Liver (tissue), 9 donors: ENCODE data around the gene NDUFV2. TPM values are rescaled to one million over a fixed set of nuclear protein-coding genes. Genes with fewer than 3 reads are reported as not detected.

ENCODE experiments used
- DNase-seq: peaks from one replicate; pipeline ENCODE4 v3.0.0-alpha.2; 2017; ENCODE audit warnings: low spot score
- H3K27ac ChIP-seq, 2 donors: one replicate each; pipeline ENCODE4 v1.7.0; 2013; ENCODE audit warnings: inconsistent platforms in 2 of 2, low read length in 2 of 2, control low read depth in 1 of 2, low read depth in 1 of 2, mild to moderate bottlenecking in 1 of 2
- H3K27me3 ChIP-seq, 4 donors: one replicate each; pipeline versions ENCODE4 v1.6.1 to v1.7.0; 2013; ENCODE audit warnings: low read length in 3 of 4, inconsistent platforms in 1 of 4, mild to moderate bottlenecking in 1 of 4, moderate library complexity in 1 of 4; ENCODE audit not compliant: control insufficient read depth in 4 of 4, insufficient read depth in 4 of 4
- H3K36me3 ChIP-seq, 4 donors: one replicate each; pipeline versions ENCODE4 v1.6.1 to v1.7.0; 2013; ENCODE audit warnings: low read length in 3 of 4, mild to moderate bottlenecking in 3 of 4, low read depth in 1 of 4, moderate library complexity in 1 of 4; ENCODE audit not compliant: control insufficient read depth in 4 of 4, insufficient read depth in 3 of 4
- H3K4me1 ChIP-seq, 4 donors: one replicate each; pipeline versions ENCODE4 v1.6.1 to v1.7.0; 2013; ENCODE audit warnings: low read length in 3 of 4, mild to moderate bottlenecking in 3 of 4, moderate library complexity in 1 of 4; ENCODE audit not compliant: control insufficient read depth in 4 of 4, insufficient read depth in 4 of 4
- H3K4me3 ChIP-seq, 3 donors: one replicate each; pipeline versions ENCODE4 v1.6.1 to v1.7.0; 2013; ENCODE audit warnings: low read length in 3 of 3, control low read depth in 1 of 3, low read depth in 1 of 3, mild to moderate bottlenecking in 1 of 3
- H3K9ac ChIP-seq, 2 donors: one replicate each; pipeline ENCODE4 v1.7.0; 2013; ENCODE audit warnings: low read length in 2 of 2, mild to moderate bottlenecking in 2 of 2, moderate library complexity in 2 of 2, control low read depth in 1 of 2, low read depth in 1 of 2
- H3K9me3 ChIP-seq, 4 donors: one replicate each; pipeline versions ENCODE4 v1.6.1 to v1.7.0; 2013; ENCODE audit warnings: low read length in 3 of 4; ENCODE audit not compliant: control insufficient read depth in 4 of 4
- ATF3 ChIP-seq: IDR thresholded peaks from 2 replicates; pipeline ENCODE4 v1.6.1; 2016; ENCODE audit warnings: antibody characterized with exemption
- EGR1 ChIP-seq, 2 donors: IDR thresholded peaks; 2 replicates each; pipeline ENCODE4 v1.6.1; 2016 to 2018; ENCODE audit warnings: antibody characterized with exemption in 2 of 2, low read depth in 2 of 2
- FOXA1 ChIP-seq: IDR thresholded peaks from 2 replicates; pipeline ENCODE4 v1.6.1; 2016; ENCODE audit warnings: antibody characterized with exemption
- FOXA2 ChIP-seq: IDR thresholded peaks from 2 replicates; pipeline ENCODE4 v1.6.1; 2016; ENCODE audit warnings: antibody characterized with exemption
- GABPA ChIP-seq, 2 donors: IDR thresholded peaks in 1 of 2; conservative IDR thresholded peaks in 1 of 2; 2 replicates each; pipeline ENCODE4 v1.6.1; 2016; ENCODE audit warnings: antibody characterized with exemption in 2 of 2, mild to moderate bottlenecking in 1 of 2, moderate library complexity in 1 of 2
- HNF4A ChIP-seq, 2 donors: conservative IDR thresholded peaks; 2 replicates each; pipeline ENCODE4 v1.6.1; 2016; ENCODE audit warnings: antibody characterized with exemption in 2 of 2, mild to moderate bottlenecking in 2 of 2
- HNF4G ChIP-seq: IDR thresholded peaks from 2 replicates; pipeline ENCODE4 v1.6.1; 2016; ENCODE audit warnings: antibody characterized with exemption
- JUND ChIP-seq, 2 donors: IDR thresholded peaks; 2 replicates each; pipeline ENCODE4 v1.6.1; 2016; ENCODE audit warnings: antibody characterized with exemption in 2 of 2
- MAX ChIP-seq: IDR thresholded peaks from 2 replicates; pipeline ENCODE4 v1.6.1; 2016; ENCODE audit warnings: antibody characterized with exemption
- NR2F2 ChIP-seq: IDR thresholded peaks from 2 replicates; pipeline ENCODE4 v1.6.1; 2016; ENCODE audit warnings: antibody characterized with exemption
- RAD21 ChIP-seq, 2 donors: IDR thresholded peaks; 2 replicates each; pipeline ENCODE4 v1.6.1; 2016; ENCODE audit warnings: antibody characterized with exemption in 2 of 2, mild to moderate bottlenecking in 2 of 2
- RXRA ChIP-seq, 2 donors: IDR thresholded peaks; 2 replicates each; pipeline ENCODE4 v1.6.1; 2017 to 2018; ENCODE audit warnings: antibody characterized with exemption in 2 of 2, mild to moderate bottlenecking in 1 of 2
- SP1 ChIP-seq: IDR thresholded peaks from 2 replicates; pipeline ENCODE4 v1.6.1; 2018; ENCODE audit warnings: antibody characterized with exemption, mild to moderate bottlenecking
- TAF1 ChIP-seq: conservative IDR thresholded peaks from 2 replicates; pipeline ENCODE4 v1.6.1; 2016; ENCODE audit warnings: antibody characterized with exemption, mild to moderate bottlenecking
- YY1 ChIP-seq: IDR thresholded peaks from 2 replicates; pipeline ENCODE4 v1.6.1; 2016; ENCODE audit warnings: antibody characterized with exemption, mild to moderate bottlenecking
- ZBTB33 ChIP-seq: IDR thresholded peaks from 2 replicates; pipeline ENCODE4 v1.6.1; 2016; ENCODE audit warnings: antibody characterized with exemption
- WGBS: extraction: QIAGEN DNeasy Blood & Tissue Kit; methylation state at CpG from one replicate; pipeline ENCODE4 v1.1.7; 2013; 5-methylcytosine and 5-hydroxymethylcytosine counted together
- polyA plus RNA-seq, 2 donors: library from polyadenylated mRNA; stranded (reverse) in 1 of 2; unstranded in 1 of 2; fragments of 200-250 nt in 1 of 2; fragments of >200 nt in 1 of 2; fragmentation: Nextera tagmentation in 1 of 2; extraction: Ambion mirVana in 1 of 2; gene quantifications; one replicate each; pipeline versions ENCODE4 v1.2.1 to v1.2.3, GENCODE V29; 2013 to 2015
- total RNA-seq, 2 donors: library from RNA; depleted of rRNA; stranded (reverse); fragments of >200 nt; gene quantifications; one replicate each; pipeline ENCODE4 v1.2.3, GENCODE V29; 2014
- TF ChIP-seq, protein P1 (sequence below): fragments of 150-350 bp; IDR thresholded peaks from 2 replicates; pipeline ENCODE4 v1.5.1; 2017; ENCODE audit warnings: improper control_type of control experiment, low read depth, low read length; ENCODE audit not compliant: missing input control
- TF ChIP-seq, protein P2 (sequence below): IDR thresholded peaks from 2 replicates; pipeline ENCODE4 v1.6.1; 2016; ENCODE audit warnings: antibody characterized with exemption, mild to moderate bottlenecking
- donor health status: healthy.
- donor health status: healthy.
- donor health status: healthy.
- donor health status: healthy.
- donor health status: healthy.

NDUFV2 gene
- total and polyA plus RNA-seq, 4 donors, result 74.5 to 415 (median 185) TPM

GRCh38 chr18:9130195-9130594 lies 27.7 kb downstream of the NDUFV2 start:
- 93% methylated on average over 4 of the region's 4 CpGs for WGBS
- Histone ChIP-seq H3K36me3 (peaks cover 5 to 54% (median 42%) of the 10 kb centered on the region in 4 donors), H3K27ac (no peak overlapping the region), H3K4me3 (no peak overlapping the region), H3K9me3 (no peaks in the 10 kb centered on the region), H3K4me1 (peaks cover 0 to 37% (median 32%) of the 10 kb centered on the region in 4 donors), H3K27me3 (no peaks in the 10 kb centered on the region), H3K9ac (no peak overlapping the region)
- no peak for TF ChIP-seq MAX
- DNase-seq, result no peak

GRCh38 chr18:9130806-9131205 lies 28.3 kb downstream of the NDUFV2 start:
- Histone ChIP-seq H3K27me3 (no peaks in the 10 kb centered on the region), H3K36me3 (peaks cover 5 to 54% (median 39%) of the 10 kb centered on the region in 4 donors), H3K9ac (no peak overlapping the region), H3K4me3 (no peak overlapping the region), H3K4me1 (peaks cover 0 to 43% (median 34%) of the 10 kb centered on the region in 4 donors), H3K9me3 (no peaks in the 10 kb centered on the region), H3K27ac (no peak overlapping the region)
- TF ChIP-seq, protein P1, sequence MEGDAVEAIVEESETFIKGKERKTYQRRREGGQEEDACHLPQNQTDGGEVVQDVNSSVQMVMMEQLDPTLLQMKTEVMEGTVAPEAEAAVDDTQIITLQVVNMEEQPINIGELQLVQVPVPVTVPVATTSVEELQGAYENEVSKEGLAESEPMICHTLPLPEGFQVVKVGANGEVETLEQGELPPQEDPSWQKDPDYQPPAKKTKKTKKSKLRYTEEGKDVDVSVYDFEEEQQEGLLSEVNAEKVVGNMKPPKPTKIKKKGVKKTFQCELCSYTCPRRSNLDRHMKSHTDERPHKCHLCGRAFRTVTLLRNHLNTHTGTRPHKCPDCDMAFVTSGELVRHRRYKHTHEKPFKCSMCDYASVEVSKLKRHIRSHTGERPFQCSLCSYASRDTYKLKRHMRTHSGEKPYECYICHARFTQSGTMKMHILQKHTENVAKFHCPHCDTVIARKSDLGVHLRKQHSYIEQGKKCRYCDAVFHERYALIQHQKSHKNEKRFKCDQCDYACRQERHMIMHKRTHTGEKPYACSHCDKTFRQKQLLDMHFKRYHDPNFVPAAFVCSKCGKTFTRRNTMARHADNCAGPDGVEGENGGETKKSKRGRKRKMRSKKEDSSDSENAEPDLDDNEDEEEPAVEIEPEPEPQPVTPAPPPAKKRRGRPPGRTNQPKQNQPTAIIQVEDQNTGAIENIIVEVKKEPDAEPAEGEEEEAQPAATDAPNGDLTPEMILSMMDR, result no peak
- TF ChIP-seq RAD21 (IDR thresholded peaks at IDR 0.05) (no peak), ZBTB33 (no peak), MAX (no peak), JUND (IDR thresholded peaks at IDR 0.05) (no peak), HNF4A (conservative IDR thresholded peaks at IDR 0.05) (no peak), YY1 (no peak), SP1 (no peak), FOXA2 (no peak), FOXA1 (no peak), NR2F2 (no peak), GABPA (IDR thresholded peaks at IDR 0.05 in 1 of 2, conservative IDR thresholded peaks at IDR 0.05 in 1 of 2) (no peak), RXRA (IDR thresholded peaks at IDR 0.05) (no peak), HNF4G (no peak), TAF1 (no peak), EGR1 (IDR thresholded peaks at IDR 0.05; ENCODE audit: low read depth in 2 of 2) (no peak), ATF3 (no peak)
- TF ChIP-seq, protein P2, sequence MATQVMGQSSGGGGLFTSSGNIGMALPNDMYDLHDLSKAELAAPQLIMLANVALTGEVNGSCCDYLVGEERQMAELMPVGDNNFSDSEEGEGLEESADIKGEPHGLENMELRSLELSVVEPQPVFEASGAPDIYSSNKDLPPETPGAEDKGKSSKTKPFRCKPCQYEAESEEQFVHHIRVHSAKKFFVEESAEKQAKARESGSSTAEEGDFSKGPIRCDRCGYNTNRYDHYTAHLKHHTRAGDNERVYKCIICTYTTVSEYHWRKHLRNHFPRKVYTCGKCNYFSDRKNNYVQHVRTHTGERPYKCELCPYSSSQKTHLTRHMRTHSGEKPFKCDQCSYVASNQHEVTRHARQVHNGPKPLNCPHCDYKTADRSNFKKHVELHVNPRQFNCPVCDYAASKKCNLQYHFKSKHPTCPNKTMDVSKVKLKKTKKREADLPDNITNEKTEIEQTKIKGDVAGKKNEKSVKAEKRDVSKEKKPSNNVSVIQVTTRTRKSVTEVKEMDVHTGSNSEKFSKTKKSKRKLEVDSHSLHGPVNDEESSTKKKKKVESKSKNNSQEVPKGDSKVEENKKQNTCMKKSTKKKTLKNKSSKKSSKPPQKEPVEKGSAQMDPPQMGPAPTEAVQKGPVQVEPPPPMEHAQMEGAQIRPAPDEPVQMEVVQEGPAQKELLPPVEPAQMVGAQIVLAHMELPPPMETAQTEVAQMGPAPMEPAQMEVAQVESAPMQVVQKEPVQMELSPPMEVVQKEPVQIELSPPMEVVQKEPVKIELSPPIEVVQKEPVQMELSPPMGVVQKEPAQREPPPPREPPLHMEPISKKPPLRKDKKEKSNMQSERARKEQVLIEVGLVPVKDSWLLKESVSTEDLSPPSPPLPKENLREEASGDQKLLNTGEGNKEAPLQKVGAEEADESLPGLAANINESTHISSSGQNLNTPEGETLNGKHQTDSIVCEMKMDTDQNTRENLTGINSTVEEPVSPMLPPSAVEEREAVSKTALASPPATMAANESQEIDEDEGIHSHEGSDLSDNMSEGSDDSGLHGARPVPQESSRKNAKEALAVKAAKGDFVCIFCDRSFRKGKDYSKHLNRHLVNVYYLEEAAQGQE, result no peak
- no peak for DNase-seq
- WGBS, result 56% methylated on average over 2 of the region's 2 CpGs
